ENCODE measurements around the gene CARMIL3.
A peak's percentile ranks its signal among the peaks of the same experiment; 100 is the strongest.
"Not testable (repeated sequence)": the region's sequence is repeated elsewhere in the genome, so short reads cannot be mapped to it uniquely, and the experiment has no call there.

Gene CARMIL3

GRCh38 chr14:24037658-24038037 lies 14.2 kb upstream of the CARMIL3 start:
- DNase-seq = no peak

GRCh38 chr14:24038686-24039085 lies 13.1 kb upstream of the CARMIL3 start:
- no peak for DNase-seq

GRCh38 chr14:24040692-24041091 lies 11.1 kb upstream of the CARMIL3 start:
- DNase-seq = no peak

GRCh38 chr14:24042746-24043145 lies 9.1 kb upstream of the CARMIL3 start:
- no peak for DNase-seq

- DNase-seq = not testable (repeated sequence)
Observed at GRCh38 chr14:24049002-24049401, 2.8 kb upstream of the CARMIL3 start.

GRCh38 chr14:24050753-24051152 lies 1.1 kb upstream of the CARMIL3 start:
- DNase-seq = not testable (repeated sequence)

GRCh38 chr14:24051176-24051788 lies 527 bp upstream of the CARMIL3 start:
- peak; percentile 50 for DNase-seq

- DNase-seq = no peak
Observed at GRCh38 chr14:24052656-24053547, 1.1 kb downstream of the CARMIL3 start.

- no peak for DNase-seq
Observed at GRCh38 chr14:24053548-24054323, 1.9 kb downstream of the CARMIL3 start.

GRCh38 chr14:24054324-24054641 lies 2.5 kb downstream of the CARMIL3 start:
- DNase-seq = no peak

GRCh38 chr14:24054646-24055045 lies 2.8 kb downstream of the CARMIL3 start:
- no peak for DNase-seq

GRCh38 chr14:24055971-24056799 lies 4.4 kb downstream of the CARMIL3 start:
- DNase-seq = no peak

- no peak for DNase-seq
Observed at GRCh38 chr14:24056800-24057184, 5.0 kb downstream of the CARMIL3 start.

- no peak for DNase-seq
Observed at GRCh38 chr14:24057271-24057670, 5.5 kb downstream of the CARMIL3 start.

- no peak for DNase-seq
Observed at GRCh38 chr14:24057867-24058259, 6.1 kb downstream of the CARMIL3 start.

GRCh38 chr14:24058260-24058950 lies 6.6 kb downstream of the CARMIL3 start:
- peak; percentile 60 for DNase-seq

GRCh38 chr14:24058951-24059475 lies 7.2 kb downstream of the CARMIL3 start:
- no peak for DNase-seq

- DNase-seq = no peak
Observed at GRCh38 chr14:24059841-24060388, 8.1 kb downstream of the CARMIL3 start.

- DNase-seq = no peak
Observed at GRCh38 chr14:24060443-24060842, 8.6 kb downstream of the CARMIL3 start.

- no peak for DNase-seq
Observed at GRCh38 chr14:24060984-24061913, 9.4 kb downstream of the CARMIL3 start.

All from DMS79 (cell line).